Measurements from ENCODE around the gene AKAP13.

DNA sequence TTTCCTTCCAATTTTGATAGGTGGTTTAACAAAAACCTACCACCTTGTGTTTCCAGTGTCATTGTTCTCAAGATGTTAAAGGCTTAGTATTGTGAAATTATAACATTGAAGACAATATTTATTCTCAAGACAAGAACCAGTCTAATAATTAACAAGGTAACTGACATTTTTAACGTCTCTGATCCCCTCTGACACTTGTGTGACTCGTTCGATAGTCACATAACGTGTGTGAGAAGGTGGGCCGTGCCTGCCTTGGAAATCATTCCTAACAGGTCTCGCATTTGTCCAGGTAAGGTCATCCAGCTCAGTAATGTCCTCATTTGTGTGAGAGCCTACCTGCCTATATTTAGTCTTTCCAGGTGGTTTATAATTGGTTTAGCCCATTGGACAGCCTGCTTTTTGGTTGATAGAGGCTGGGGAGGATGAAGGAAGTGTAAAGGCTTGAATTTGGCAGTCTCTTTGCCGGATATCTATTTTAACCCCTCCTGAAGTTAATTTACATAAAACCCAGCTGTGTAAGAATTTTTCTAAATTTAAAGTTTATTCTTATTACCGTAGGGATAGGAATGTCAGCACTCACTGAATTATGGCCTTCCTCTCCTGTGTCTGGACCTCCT is 94.4 kb downstream of the AKAP13 start:
- TF ChIP-seq POLR2A (IDR thresholded peaks at IDR 0.05), result no peak
- TF ChIP-seq, protein P1, sequence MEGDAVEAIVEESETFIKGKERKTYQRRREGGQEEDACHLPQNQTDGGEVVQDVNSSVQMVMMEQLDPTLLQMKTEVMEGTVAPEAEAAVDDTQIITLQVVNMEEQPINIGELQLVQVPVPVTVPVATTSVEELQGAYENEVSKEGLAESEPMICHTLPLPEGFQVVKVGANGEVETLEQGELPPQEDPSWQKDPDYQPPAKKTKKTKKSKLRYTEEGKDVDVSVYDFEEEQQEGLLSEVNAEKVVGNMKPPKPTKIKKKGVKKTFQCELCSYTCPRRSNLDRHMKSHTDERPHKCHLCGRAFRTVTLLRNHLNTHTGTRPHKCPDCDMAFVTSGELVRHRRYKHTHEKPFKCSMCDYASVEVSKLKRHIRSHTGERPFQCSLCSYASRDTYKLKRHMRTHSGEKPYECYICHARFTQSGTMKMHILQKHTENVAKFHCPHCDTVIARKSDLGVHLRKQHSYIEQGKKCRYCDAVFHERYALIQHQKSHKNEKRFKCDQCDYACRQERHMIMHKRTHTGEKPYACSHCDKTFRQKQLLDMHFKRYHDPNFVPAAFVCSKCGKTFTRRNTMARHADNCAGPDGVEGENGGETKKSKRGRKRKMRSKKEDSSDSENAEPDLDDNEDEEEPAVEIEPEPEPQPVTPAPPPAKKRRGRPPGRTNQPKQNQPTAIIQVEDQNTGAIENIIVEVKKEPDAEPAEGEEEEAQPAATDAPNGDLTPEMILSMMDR (IDR thresholded peaks at IDR 0.05), result no peak
